Epithelial cell of esophagus (primary cell): ENCODE measurements around the gene TMEM95.
A peak's percentile ranks its signal among the peaks of the same experiment; 100 is the strongest.

Source experiments
- DNase-seq: peaks from one replicate; pipeline ENCODE4 v3.0.0; 2010; ENCODE audit warnings: low read depth
- H3K4me3 ChIP-seq: 2 replicates; pipeline ENCODE4 v1.5.1; 2011; ENCODE audit warnings: mild to moderate bottlenecking, low read length, control low read depth
- TF ChIP-seq, protein P1 (sequence below): IDR thresholded peaks from 2 replicates; pipeline ENCODE4 v1.5.1; 2011; ENCODE audit warnings: low read depth, mild to moderate bottlenecking, low read length, control low read depth, inconsistent platforms; ENCODE audit not compliant: insufficient read depth; ENCODE audit errors: missing control alignments

The TMEM95 gene

GRCh38 chr17:7325031-7325528 is 29.9 kb upstream of the TMEM95 start:
- no peak overlapping the region for H3K4me3 ChIP-seq
- TF ChIP-seq, protein P1, sequence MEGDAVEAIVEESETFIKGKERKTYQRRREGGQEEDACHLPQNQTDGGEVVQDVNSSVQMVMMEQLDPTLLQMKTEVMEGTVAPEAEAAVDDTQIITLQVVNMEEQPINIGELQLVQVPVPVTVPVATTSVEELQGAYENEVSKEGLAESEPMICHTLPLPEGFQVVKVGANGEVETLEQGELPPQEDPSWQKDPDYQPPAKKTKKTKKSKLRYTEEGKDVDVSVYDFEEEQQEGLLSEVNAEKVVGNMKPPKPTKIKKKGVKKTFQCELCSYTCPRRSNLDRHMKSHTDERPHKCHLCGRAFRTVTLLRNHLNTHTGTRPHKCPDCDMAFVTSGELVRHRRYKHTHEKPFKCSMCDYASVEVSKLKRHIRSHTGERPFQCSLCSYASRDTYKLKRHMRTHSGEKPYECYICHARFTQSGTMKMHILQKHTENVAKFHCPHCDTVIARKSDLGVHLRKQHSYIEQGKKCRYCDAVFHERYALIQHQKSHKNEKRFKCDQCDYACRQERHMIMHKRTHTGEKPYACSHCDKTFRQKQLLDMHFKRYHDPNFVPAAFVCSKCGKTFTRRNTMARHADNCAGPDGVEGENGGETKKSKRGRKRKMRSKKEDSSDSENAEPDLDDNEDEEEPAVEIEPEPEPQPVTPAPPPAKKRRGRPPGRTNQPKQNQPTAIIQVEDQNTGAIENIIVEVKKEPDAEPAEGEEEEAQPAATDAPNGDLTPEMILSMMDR = no peak
- DNase-seq = no peak

GRCh38 chr17:7326186-7326585 is 28.8 kb upstream of the TMEM95 start:
- H3K4me3 ChIP-seq = no peak overlapping the region
- no peak for DNase-seq
- TF ChIP-seq, protein P1 = no peak

DNA sequence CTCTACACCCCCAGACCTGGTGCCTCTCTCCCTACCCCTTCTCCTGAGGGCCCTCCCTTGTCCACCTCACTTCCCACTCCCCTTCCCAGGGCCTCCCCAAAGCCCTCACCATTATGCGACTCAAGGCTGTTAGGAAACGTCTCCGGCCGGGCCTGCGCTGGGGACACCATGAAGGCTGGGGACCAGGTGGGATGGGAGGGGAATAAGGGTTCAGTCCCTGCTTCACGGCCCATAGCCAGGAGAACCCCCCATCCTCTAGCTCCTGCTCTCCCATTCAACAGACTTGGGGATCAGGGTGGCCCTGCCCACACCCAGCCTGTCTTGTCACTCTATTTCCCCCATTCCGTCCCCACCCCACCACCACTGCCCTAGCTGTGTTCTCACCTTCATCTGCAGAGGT is 27.9 kb upstream of the TMEM95 start:
- no peak for DNase-seq
- H3K4me3 ChIP-seq = no peak overlapping the region
- TF ChIP-seq, protein P1 = no peak

DNA sequence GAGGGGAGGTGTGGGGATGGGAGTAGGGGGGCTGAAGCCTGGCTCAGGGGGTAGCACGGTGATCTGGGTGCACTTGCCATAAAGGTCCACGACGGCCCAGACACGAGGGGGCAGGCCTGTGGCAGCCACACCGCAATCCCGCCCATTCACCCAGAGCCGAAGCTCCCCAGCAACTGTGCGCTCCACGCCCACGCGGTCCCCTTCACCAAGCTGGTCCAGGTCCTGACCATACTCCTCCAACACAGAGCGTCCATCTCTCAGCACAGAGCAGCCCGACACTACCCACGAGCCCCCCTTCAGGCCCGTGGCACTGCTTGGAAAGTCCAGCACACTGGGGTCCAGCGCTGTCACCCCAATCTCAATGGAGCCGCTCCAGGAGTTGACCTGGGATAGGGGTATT is 27.5 kb upstream of the TMEM95 start:
- TF ChIP-seq, protein P1 = no peak
- no peak overlapping the region for H3K4me3 ChIP-seq
- no peak for DNase-seq

GRCh38 chr17:7328009-7328408 is 26.9 kb upstream of the TMEM95 start:
- H3K4me3 ChIP-seq = no peak overlapping the region
- TF ChIP-seq, protein P1 = no peak

DNA sequence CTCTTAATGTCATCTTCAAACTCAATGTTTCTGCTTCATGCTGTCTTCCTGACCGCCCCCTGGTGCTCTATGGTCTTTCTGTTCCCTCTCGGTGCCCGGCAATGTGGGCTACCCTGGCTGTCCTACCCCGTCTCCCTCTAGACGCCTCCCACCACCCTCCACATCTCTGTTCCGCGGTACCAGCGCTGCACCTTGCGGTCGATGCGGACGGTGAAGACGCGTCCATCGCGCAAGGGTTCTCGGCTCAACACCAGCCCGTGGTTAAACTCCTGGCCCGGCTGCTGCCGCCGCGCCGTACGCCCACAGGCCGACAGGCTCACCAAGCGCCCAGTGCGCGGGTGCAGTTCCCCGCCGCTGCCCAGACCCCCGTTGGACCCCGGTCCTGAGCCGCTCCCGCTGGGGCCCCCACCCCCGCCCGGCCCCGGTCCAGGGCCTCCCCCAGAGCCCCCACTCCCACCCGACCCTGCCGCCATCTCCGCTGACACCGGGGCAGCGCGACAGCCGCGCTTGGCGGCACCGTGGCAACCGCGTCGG is 26.0 kb upstream of the TMEM95 start, which contains the start of gene NEURL4:
NEURL4 (minus strand) TSS at position 496 of the 534 bp plus-strand sequence; CDS start at position 473, 23 bp downstream.
- TF ChIP-seq, protein P1 = no peak
- peak within 1 kb of the TSS; percentile 91 for H3K4me3 ChIP-seq
- peak; percentile 43 for DNase-seq

More at GRCh38 chr17:7328009-7328408, 26.9 kb upstream of the TMEM95 start:
- no peak for DNase-seq
